Smooth muscle cell (in vitro differentiated cells): Measurements from ENCODE around the gene COMMD10. TPM values are rescaled to one million over a fixed set of nuclear protein-coding genes. Genes with fewer than 3 reads are reported as not detected.

ENCODE experiments used
- DNase-seq: peaks from one replicate; lab custom pipeline; 2025; ENCODE audit not compliant: unreplicated experiment; lab: John Stamatoyannopoulos, UW
- H2AFZ ChIP-seq: fragments of 200-600 bp; sonication (generic); 2 replicates; pipeline ENCODE4 v1.6.0; 2016; ENCODE audit warnings: antibody characterized with exemption, low read depth, mild to moderate bottlenecking
- H3F3A ChIP-seq: fragments of 200-600 bp; sonication (generic); 2 replicates; pipeline ENCODE4 v1.6.0; 2017; ENCODE audit warnings: antibody characterized with exemption, low read depth
- H3K27ac ChIP-seq: fragments of 200-600 bp; sonication (generic); 2 replicates; pipeline ENCODE4 v1.5.1; 2016; ENCODE audit warnings: low read depth, mild to moderate bottlenecking
- H3K27me3 ChIP-seq: fragments of 200-600 bp; sonication (generic); 2 replicates; pipeline ENCODE4 v1.6.1; 2016; ENCODE audit warnings: low read depth, mild to moderate bottlenecking
- H3K36me3 ChIP-seq: fragments of 200-600 bp; sonication (generic); 2 replicates; pipeline ENCODE4 v1.5.1; 2016; ENCODE audit warnings: low read depth
- H3K4me1 ChIP-seq: fragments of 200-600 bp; sonication (generic); 2 replicates; pipeline ENCODE4 v1.5.1; 2016; ENCODE audit warnings: low read depth
- H3K4me2 ChIP-seq: fragments of 200-600 bp; sonication (generic); 2 replicates; pipeline ENCODE4 v1.6.0; 2016; ENCODE audit warnings: mild to moderate bottlenecking
- H3K4me3 ChIP-seq: fragments of 200-600 bp; sonication (generic); 2 replicates; pipeline ENCODE4 v1.5.1; 2016; ENCODE audit warnings: mild to moderate bottlenecking
- H3K79me2 ChIP-seq: fragments of 200-600 bp; sonication (generic); 2 replicates; pipeline ENCODE4 v1.6.0; 2016; ENCODE audit warnings: low read depth, mild to moderate bottlenecking
- H3K9ac ChIP-seq: fragments of 200-600 bp; sonication (generic); 2 replicates; pipeline ENCODE4 v1.6.0; 2016; ENCODE audit warnings: low read depth
- H3K9me3 ChIP-seq: fragments of 200-600 bp; sonication (generic); replicated peaks from 2 replicates; pipeline ENCODE4 v1.5.1; 2016; ENCODE audit warnings: low read depth
- H4K20me1 ChIP-seq: fragments of 200-600 bp; sonication (generic); 2 replicates; pipeline ENCODE4 v1.6.0; 2016; ENCODE audit warnings: low read depth
- WGBS: methylation state at CpG from one replicate; pipeline ENCODE4 v1.1.7; 2016; ENCODE audit warnings: low lambda C conversion rate; 5-methylcytosine and 5-hydroxymethylcytosine counted together
- polyA plus RNA-seq: library from polyadenylated mRNA; unstranded; fragments of >200 nt; fragmentation: Nextera tagmentation; extraction: Ambion mirVana; gene quantifications from 2 replicates; pipeline ENCODE4 v1.2.1, GENCODE V29; 2016
- total RNA-seq: library from RNA; depleted of rRNA; stranded (reverse); fragments of >200 nt; gene quantifications from 2 replicates; pipeline ENCODE4 v1.2.3, GENCODE V29; 2014
- TF ChIP-seq, protein P1 (sequence below): fragments of 200-600 bp; sonication (generic); IDR thresholded peaks from 2 replicates; pipeline ENCODE4 v1.5.1; 2017; ENCODE audit warnings: borderline replicate concordance, mild to moderate bottlenecking, antibody characterized with exemption; ENCODE audit not compliant: insufficient read depth, poor library complexity, severe bottlenecking

The COMMD10 gene
- total and polyA plus RNA-seq, 2 experiments from 2014 or later = 28.4 to 40.4 TPM

DNA sequence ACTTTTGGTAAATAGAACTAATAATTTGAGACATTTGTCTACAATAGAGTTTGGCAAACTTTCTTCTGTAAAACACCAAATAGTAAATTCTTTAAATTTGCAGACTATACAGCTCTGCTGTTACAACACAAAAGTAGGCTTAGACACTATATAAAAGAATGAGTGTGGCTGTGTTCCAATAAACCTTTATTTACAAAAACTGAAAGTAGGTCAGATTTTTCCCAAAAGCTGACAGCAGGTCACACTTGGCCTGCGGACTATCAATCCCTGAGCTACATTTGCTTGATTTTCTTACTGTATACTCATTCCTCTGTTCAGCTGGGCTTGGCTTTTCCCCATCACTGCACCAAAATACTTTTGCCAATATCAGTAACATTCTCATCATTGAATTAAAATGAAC, 189.4 kb downstream of the COMMD10 start:
- H3K4me3 ChIP-seq = no peak overlapping the region
- TF ChIP-seq, protein P1, sequence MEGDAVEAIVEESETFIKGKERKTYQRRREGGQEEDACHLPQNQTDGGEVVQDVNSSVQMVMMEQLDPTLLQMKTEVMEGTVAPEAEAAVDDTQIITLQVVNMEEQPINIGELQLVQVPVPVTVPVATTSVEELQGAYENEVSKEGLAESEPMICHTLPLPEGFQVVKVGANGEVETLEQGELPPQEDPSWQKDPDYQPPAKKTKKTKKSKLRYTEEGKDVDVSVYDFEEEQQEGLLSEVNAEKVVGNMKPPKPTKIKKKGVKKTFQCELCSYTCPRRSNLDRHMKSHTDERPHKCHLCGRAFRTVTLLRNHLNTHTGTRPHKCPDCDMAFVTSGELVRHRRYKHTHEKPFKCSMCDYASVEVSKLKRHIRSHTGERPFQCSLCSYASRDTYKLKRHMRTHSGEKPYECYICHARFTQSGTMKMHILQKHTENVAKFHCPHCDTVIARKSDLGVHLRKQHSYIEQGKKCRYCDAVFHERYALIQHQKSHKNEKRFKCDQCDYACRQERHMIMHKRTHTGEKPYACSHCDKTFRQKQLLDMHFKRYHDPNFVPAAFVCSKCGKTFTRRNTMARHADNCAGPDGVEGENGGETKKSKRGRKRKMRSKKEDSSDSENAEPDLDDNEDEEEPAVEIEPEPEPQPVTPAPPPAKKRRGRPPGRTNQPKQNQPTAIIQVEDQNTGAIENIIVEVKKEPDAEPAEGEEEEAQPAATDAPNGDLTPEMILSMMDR = no peak
- H4K20me1 ChIP-seq = no peaks in the 10 kb centered on the region
- no peak overlapping the region for H2AFZ ChIP-seq
- H3K4me2 ChIP-seq = no peak overlapping the region
- H3K27me3 ChIP-seq = no peaks in the 10 kb centered on the region
- no peak for DNase-seq
- no peak overlapping the region for H3K9ac ChIP-seq
- no peaks in the 10 kb centered on the region for H3F3A ChIP-seq
- no peaks in the 10 kb centered on the region for H3K36me3 ChIP-seq
- H3K9me3 ChIP-seq = peaks cover 7% of the 10 kb centered on the region
- WGBS = 90% methylated on average over 1 of the region's 1 CpG
- no peaks in the 10 kb centered on the region for H3K4me1 ChIP-seq
- H3K79me2 ChIP-seq = no peaks in the 10 kb centered on the region
- no peak overlapping the region for H3K27ac ChIP-seq

DNA sequence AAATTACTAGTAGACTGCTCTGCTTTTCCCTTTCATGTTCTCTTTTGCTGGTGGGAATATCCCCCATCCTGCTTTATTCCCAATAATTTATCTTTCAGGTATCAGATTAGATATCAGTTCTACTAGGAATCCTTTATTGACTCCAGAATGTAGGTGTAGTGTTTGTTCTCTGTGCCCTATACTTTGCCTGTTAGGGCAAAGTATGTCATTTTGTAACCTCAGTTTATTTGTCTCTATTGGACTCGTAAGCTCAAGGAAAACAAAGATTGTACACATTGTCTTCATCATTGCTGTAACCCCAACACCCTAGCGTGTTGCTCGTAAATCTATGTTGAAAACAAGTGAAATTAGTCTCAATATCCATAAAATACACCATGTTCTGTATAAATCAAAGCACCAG, 190.5 kb downstream of the COMMD10 start:
- TF ChIP-seq, protein P1 = no peak
- no peaks in the 10 kb centered on the region for H3K36me3 ChIP-seq
- no peak overlapping the region for H2AFZ ChIP-seq
- no peak overlapping the region for H3K27ac ChIP-seq
- DNase-seq = no peak
- no peak overlapping the region for H3K9ac ChIP-seq
- H3K9me3 ChIP-seq = peaks cover 7% of the 10 kb centered on the region
- no peak overlapping the region for H3K4me2 ChIP-seq
- no peak overlapping the region for H3K4me3 ChIP-seq
- no peaks in the 10 kb centered on the region for H4K20me1 ChIP-seq
- H3K4me1 ChIP-seq = no peaks in the 10 kb centered on the region
- no peaks in the 10 kb centered on the region for H3K27me3 ChIP-seq
- no peaks in the 10 kb centered on the region for H3F3A ChIP-seq
- WGBS = 99% methylated on average over 3 of the region's 3 CpGs
- H3K79me2 ChIP-seq = no peaks in the 10 kb centered on the region

DNA sequence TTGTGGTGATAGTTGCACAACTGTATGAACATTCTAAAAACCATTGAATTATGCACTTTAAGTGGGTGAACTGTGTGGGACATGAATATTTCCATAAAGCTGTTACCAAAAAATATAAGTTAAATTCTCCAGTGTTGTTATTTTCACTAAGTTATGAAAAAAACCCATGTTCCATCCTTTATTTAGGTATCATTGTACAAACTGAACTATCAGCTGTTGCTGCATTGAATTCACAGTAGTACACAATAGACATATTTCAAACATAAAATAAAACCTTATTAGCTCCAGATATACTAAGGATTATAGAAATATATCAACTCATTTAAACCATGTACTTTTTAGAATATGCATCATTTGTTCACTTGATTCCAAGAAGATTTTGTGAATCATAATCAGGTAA, 192.1 kb downstream of the COMMD10 start:
- H3K4me2 ChIP-seq = no peak overlapping the region
- no peak overlapping the region for H3K27ac ChIP-seq
- no peaks in the 10 kb centered on the region for H3K27me3 ChIP-seq
- no peaks in the 10 kb centered on the region for H3K79me2 ChIP-seq
- no peak overlapping the region for H3K4me3 ChIP-seq
- H3K4me1 ChIP-seq = no peaks in the 10 kb centered on the region
- H3F3A ChIP-seq = no peaks in the 10 kb centered on the region
- no peak overlapping the region for H3K9ac ChIP-seq
- H3K9me3 ChIP-seq = peaks cover 7% of the 10 kb centered on the region
- H3K36me3 ChIP-seq = no peaks in the 10 kb centered on the region
- H4K20me1 ChIP-seq = no peaks in the 10 kb centered on the region
- no peak for DNase-seq
- TF ChIP-seq, protein P1 = no peak
- no peak overlapping the region for H2AFZ ChIP-seq

GRCh38 chr5:116280149-116280803, 195.5 kb downstream of the COMMD10 start:
- Histone ChIP-seq H3K36me3 (no peaks in the 10 kb centered on the region), H4K20me1 (no peaks in the 10 kb centered on the region), H3F3A (no peaks in the 10 kb centered on the region), H3K4me1 (no peaks in the 10 kb centered on the region), H3K4me2 (no peak overlapping the region), H3K27ac (no peak overlapping the region), H3K4me3 (no peak overlapping the region), H3K9ac (no peak overlapping the region), H2AFZ (no peak overlapping the region), H3K9me3 (peaks cover 7% of the 10 kb centered on the region), H3K27me3 (no peaks in the 10 kb centered on the region), H3K79me2 (no peaks in the 10 kb centered on the region)
- TF ChIP-seq, protein P1 = no peak
- no peak for DNase-seq
- WGBS = 96% methylated on average over 5 of the region's 5 CpGs
